Measurements from ENCODE around the gene FAM83C.
"Not testable (repeated sequence)": the region's sequence is repeated elsewhere in the genome, so short reads cannot be mapped to it uniquely, and the experiment has no call there.

The FAM83C gene

GRCh38 chr20:35269055-35269781, 23.0 kb downstream of the FAM83C start:
- in situ Hi-C loops (cut with HindIII; ENCODE audit: low sequenced_read_pairs) = no loop called here

GRCh38 chr20:35267092-35267491, 25.1 kb downstream of the FAM83C start:
- in situ Hi-C loops (cut with HindIII; ENCODE audit: low sequenced_read_pairs) = no loop called here

DNA sequence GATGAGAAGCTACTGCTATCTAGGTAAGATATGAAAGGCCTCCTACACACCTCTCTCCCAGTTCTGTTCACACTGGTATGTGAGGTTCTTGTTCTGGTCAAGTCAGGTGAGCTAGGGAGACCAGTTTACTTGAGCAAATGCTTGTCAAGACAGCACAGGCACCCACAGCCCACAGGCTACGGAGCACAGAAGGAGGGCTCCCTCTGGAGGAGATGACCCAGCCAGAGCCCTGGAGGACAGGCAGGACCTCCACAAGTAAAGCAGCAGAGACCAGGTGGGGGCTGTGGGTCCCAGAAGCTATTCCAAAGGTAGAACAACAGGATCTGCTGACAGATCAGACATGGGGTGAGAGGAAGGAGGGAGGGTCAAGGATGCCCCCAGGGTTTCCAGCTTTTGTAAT, 27.5 kb downstream of the FAM83C start:
- in situ Hi-C loops (cut with HindIII; ENCODE audit: low sequenced_read_pairs) = no loop called here

DNA sequence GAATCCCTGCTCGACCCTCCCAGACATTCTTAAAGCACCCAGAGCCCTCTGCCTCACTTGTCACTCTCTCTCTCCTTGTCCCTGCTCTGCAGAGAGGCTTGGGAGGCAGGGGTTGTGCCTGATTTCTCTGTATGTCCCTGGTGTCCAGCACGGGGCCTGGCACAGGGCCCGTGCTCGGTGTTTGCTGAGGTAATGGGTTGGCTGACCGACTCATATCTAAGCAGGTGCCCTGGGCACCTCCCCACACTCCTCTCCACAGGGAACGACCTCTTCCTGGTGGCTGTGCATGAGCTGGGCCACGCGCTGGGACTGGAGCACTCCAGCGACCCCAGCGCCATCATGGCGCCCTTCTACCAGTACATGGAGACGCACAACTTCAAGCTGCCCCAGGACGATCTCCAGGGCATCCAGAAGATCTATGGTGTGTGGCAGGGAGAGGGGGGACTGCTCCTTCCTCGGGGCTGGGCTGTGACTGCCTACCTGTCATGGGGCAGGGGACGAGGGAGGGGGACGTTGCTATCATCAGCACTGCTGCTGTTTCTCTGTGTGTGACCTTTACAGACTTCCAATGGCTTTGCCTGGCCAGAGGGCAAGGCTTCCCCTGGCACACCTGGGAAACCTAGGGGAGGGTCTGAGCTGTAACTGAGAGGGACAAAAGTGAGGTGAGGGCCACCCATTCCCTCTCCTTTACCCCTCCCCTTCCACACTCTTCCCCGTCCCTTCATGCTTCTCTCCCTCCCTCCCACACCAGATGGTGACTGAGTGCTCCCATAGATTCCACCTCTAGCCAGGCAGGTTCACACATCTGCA, 28.5 kb downstream of the FAM83C start:
- in situ Hi-C loops (cut with HindIII; ENCODE audit: low sequenced_read_pairs) = no loop called here

DNA sequence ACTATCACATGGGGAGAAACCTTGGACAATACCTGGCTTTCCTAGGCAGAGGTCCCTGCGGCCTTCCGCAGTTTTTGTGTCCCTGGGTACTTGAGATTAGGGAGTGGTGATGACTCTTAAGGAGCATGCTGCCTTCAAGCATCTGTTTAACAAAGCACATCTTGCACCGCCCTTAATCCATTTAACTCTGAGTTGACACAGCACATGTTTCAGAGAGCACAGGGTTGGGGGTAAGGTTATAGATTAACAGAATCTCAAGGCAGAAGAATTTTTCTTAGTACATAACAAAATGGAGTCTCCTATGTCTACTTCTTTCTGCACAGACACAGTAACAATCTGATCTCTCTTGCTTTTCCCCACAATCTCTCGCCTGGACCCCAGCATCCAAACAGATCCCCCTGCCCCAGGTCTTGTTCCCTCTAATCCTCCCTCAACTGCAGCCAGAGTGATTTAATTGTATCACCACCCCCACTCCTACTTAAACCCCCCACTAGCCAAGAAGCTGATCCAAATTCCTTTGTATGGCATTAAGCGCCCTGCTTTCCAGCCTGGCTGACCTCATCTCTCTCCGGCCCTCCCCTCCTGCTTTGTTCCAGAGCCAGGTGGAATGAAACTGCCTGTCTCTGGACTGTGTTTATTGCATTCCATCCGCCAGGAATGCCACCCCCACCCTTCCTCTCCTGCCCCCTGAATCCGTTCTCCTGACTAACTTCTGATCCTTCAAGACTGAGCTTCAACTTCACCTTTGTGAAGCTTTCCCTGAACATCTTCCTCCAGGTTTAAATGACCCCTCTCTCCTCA, 29.3 kb downstream of the FAM83C start:
- in situ Hi-C loops (cut with HindIII; ENCODE audit: low sequenced_read_pairs) = not testable (repeated sequence)

DNA sequence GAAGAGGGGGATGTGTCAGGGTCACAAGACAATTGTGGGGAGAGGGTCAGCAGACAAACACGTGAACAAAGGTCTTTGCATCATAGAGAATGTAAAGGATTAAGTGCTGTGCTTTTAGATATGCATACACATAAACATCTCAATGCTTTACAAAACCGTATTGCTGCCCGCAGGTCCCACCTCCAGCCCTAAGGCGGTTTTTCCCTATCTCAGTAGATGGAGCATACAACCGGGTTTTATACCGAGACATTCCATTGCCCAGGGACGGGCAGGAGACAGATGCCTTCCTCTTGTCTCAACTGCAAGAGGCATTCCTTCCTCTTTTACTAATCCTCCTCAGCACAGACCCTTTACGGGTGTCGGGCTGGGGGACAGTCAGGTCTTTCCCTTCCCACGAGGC, 29.9 kb downstream of the FAM83C start:
- in situ Hi-C loops (cut with HindIII; ENCODE audit: low sequenced_read_pairs) = not testable (repeated sequence)

- in situ Hi-C loops (cut with HindIII; ENCODE audit: low sequenced_read_pairs) = no loop called here
These were observed 31.8 kb downstream of the FAM83C start for GRCh38 chr20:35260426-35260825.

DNA sequence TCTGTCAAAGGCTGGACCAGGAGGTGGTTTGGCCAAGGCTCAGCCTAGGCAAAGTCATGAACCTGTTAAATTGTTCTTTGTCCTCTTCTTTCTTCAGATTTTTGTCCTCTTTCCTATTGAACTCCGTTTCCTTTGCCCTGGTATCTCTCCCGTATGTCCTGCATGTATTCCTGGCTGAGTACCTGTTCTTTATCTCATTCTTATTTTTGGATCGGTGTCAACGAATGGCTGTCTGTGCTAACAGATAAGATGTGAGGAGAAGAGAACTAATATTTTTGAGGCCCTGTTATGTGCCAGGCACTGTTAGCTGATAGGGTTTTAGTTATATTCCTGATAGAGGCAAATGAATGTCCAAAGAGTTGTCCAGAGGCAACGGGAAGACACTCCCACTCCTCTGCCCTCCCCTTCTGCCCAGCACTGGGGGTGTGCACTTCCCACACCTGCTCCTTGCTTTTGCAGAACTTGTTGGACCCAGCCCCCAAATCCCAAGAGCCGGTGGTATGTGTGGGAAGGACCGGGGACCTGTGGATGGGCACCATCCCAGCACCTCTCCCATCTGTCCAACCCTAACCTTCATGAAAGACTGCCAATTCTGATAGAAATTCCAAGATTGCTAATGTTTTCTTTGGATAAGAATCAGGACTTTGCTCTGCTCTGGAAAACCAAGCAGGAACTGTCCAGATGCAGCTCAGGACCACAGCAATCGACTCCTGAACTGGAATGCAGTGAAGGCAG, 34.9 kb downstream of the FAM83C start:
- in situ Hi-C loops (cut with HindIII; ENCODE audit: low sequenced_read_pairs) = no loop called here

DNA sequence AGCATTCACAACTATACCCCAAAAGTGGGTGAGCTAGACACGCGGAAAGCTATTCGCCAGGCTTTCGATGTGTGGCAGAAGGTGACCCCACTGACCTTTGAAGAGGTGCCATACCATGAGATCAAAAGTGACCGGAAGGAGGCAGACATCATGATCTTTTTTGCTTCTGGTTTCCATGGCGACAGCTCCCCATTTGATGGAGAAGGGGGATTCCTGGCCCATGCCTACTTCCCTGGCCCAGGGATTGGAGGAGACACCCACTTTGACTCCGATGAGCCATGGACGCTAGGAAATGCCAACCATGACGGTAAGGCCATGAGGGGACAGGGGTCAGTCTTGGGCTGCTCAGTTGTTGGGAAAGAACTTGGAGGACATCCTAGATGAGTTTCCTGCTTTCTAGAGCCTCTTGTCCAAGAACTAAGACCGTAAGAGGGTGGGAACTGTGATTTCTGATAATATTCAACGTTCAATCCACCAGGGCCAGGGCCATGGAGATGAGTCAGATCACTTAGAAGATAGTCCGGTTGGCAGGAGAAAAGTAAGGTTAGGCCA, 37.7 kb downstream of the FAM83C start:
- in situ Hi-C loops (cut with HindIII; ENCODE audit: low sequenced_read_pairs) = no loop called here

GRCh38 chr20:35253010-35253409, 39.2 kb downstream of the FAM83C start:
- in situ Hi-C loops (cut with HindIII; ENCODE audit: low sequenced_read_pairs) = no loop called here

GRCh38 chr20:35252598-35252997, 39.6 kb downstream of the FAM83C start:
- in situ Hi-C loops (cut with HindIII; ENCODE audit: low sequenced_read_pairs) = not testable (repeated sequence)

DNA sequence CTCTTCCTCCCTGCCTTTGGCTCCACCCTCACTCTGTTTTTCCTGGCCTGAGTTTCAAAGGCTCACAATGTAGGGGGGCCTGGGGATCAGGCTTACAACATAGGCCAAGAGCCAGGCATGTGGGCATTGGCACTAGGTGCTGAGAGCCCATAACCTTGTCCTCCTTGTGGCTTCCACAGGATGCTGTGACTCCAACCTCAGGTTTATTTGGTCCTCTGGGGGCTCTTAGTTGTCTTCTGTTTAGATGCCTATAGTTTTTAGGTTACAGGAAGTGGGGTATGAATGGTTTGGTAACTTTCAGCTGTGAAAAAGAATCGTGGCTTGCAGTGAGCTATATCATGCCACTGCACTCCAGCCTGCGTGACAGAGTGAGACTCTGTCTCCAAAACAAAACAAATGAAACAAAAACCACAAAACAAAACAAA, 40.2 kb downstream of the FAM83C start:
- in situ Hi-C loops (cut with HindIII; ENCODE audit: low sequenced_read_pairs) = no loop called here

- in situ Hi-C loops (cut with HindIII; ENCODE audit: low sequenced_read_pairs) = no loop called here
These were observed 40.6 kb downstream of the FAM83C start for GRCh38 chr20:35251613-35251940.

DNA sequence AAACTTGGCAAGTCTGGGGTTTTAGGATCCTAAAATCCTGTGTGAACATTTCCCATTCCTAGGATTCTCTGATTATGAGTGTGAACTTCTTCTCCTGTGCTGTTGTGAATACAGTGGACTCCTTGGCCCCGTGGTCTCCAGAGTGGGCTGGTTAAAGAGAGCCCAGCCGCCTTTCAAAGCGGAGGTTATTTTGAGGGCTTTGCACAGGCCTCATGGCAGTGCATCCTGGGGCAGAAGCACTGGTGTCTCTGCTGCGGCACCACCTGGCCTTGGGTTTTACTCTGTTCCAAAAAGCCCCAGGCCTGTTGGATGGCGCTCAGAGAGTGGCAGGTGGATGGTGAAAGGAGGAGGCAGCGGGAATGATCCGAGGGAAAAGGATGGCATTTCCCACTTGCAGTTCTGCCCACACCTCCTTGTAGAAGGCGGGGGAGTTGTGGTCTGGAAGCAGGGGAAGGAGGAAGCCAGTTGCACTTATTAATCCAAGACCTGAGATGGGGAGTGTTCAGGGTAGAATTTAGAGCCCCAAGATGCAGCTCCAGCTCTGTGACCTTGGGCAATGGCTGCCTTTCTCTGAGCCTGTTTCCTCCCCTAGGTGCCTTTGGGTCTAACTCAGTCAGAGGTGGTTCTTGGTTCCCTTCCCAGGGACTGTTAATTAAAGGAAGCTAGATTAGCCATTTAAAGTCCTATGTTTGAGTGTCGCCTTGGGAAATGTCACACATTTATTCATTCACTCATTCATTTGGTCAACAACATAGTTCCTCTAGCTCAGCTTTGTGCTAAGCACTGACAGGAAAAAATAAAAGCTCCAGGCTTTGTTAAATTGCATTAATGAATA, 43.4 kb downstream of the FAM83C start:
- in situ Hi-C loops (cut with HindIII; ENCODE audit: low sequenced_read_pairs) = no loop called here

DNA sequence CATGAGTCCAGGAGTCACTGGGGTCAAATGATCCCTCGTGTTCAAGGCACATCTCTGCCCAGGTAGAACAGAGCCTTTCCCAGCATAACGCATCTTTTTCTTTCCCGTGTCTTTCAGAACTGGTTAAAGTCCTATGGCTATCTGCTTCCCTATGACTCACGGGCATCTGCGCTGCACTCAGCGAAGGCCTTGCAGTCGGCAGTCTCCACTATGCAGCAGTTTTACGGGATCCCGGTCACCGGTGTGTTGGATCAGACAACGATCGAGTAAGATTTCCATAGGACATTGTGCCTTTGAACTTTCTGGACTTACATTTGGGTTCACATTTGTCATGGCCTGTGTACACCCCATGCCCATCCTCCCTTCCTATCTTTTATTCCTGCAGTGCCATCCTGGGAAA, 45.5 kb downstream of the FAM83C start:
- in situ Hi-C loops (cut with HindIII; ENCODE audit: low sequenced_read_pairs) = no loop called here

GRCh38 chr20:35243986-35244385, 48.2 kb downstream of the FAM83C start:
- in situ Hi-C loops (cut with HindIII; ENCODE audit: low sequenced_read_pairs) = no loop called here

DNA sequence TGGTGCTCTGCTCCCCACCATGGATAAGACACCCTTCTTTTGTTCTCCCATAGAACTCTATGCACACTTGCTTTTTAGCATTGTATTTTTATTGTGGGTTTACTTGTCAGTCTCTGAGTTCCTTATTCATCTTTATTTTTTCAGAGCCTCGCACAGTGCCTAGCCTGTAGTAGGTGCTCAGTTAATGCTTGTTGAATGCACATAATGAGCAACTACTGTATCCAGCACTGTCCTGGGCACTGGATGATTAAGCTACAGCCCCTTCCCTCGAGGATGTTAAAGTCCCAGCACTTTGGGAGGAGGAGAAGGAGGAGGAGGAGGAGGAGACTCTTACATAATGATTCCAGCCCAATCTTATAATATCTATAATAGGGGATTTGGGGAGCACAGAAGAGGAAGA, 48.9 kb downstream of the FAM83C start:
- in situ Hi-C loops (cut with HindIII; ENCODE audit: low sequenced_read_pairs) = no loop called here

GRCh38 chr20:35240811-35241293, 51.4 kb downstream of the FAM83C start:
- in situ Hi-C loops (cut with HindIII; ENCODE audit: low sequenced_read_pairs) = no loop called here

- in situ Hi-C loops (cut with HindIII; ENCODE audit: low sequenced_read_pairs) = no loop called here
These were observed 52.0 kb downstream of the FAM83C start for GRCh38 chr20:35240083-35240810.

All from DLD1 (cell line).